ENCODE data around the gene ARAP3.

The ARAP3 gene

GRCh38 chr5:141655020-141655419, 27.0 kb downstream of the ARAP3 start:
- TF ChIP-seq CTCF (IDR thresholded peaks at IDR 0.05) = no peak
- H3K4me1 Mint-ChIP-seq = peaks cover 16% of the 10 kb centered on the region
- no peaks in the 10 kb centered on the region for H3K36me3 Mint-ChIP-seq (ENCODE audit: low read depth)
- DNase-seq = no peak
- no peak overlapping the region for H3K27ac Mint-ChIP-seq
- no peak overlapping the region for H3K4me3 Mint-ChIP-seq
- H3K27me3 Mint-ChIP-seq (ENCODE audit: low read depth, poor library complexity) = peaks cover 29% of the 10 kb centered on the region
- H3K9me3 Mint-ChIP-seq = no peaks in the 10 kb centered on the region

GRCh38 chr5:141654298-141654697, 27.7 kb downstream of the ARAP3 start:
- Mint-ChIP-seq H3K27me3 (ENCODE audit: low read depth, poor library complexity) (peaks cover 32% of the 10 kb centered on the region), H3K27ac (no peak overlapping the region), H3K4me1 (peaks cover 21% of the 10 kb centered on the region), H3K4me3 (no peak overlapping the region), H3K9me3 (no peaks in the 10 kb centered on the region), H3K36me3 (ENCODE audit: low read depth) (no peaks in the 10 kb centered on the region)
- DNase-seq = no peak
- TF ChIP-seq CTCF (IDR thresholded peaks at IDR 0.05) = no peak

- H3K27ac Mint-ChIP-seq = no peak overlapping the region
- peaks cover 34% of the 10 kb centered on the region for H3K27me3 Mint-ChIP-seq (ENCODE audit: low read depth, poor library complexity)
- no peaks in the 10 kb centered on the region for H3K36me3 Mint-ChIP-seq (ENCODE audit: low read depth)
- DNase-seq = no peak
- no peak for TF ChIP-seq CTCF (IDR thresholded peaks at IDR 0.05)
- H3K4me3 Mint-ChIP-seq = peak overlapping the region; percentile 61
- H3K9me3 Mint-ChIP-seq = no peaks in the 10 kb centered on the region
- peaks cover 21% of the 10 kb centered on the region for H3K4me1 Mint-ChIP-seq
Observed at GRCh38 chr5:141651728-141652105, 30.3 kb downstream of the ARAP3 start.

GRCh38 chr5:141650851-141651727, 30.9 kb downstream of the ARAP3 start, which contains the start of gene FCHSD1:
FCHSD1 (minus strand) TSS chr5:141651418; CDS start chr5:141651368, 50 bp downstream.
- H3K4me3 Mint-ChIP-seq = peak within 1 kb of the TSS; percentile 98
- H3K27ac Mint-ChIP-seq = no peak within 1 kb of the TSS
- H3K36me3 Mint-ChIP-seq (ENCODE audit: low read depth) = no peaks in the 10 kb centered on the region
- peak; percentile 95 for DNase-seq
- peaks cover 34% of the 10 kb centered on the region for H3K27me3 Mint-ChIP-seq (ENCODE audit: low read depth, poor library complexity)
- no peaks in the 10 kb centered on the region for H3K9me3 Mint-ChIP-seq
- peaks cover 21% of the 10 kb centered on the region for H3K4me1 Mint-ChIP-seq
- no peak for TF ChIP-seq CTCF (IDR thresholded peaks at IDR 0.05)

GRCh38 chr5:141649972-141650371, 32.1 kb downstream of the ARAP3 start:
- no peak for DNase-seq
- Mint-ChIP-seq H3K9me3 (no peaks in the 10 kb centered on the region), H3K4me3 (peak overlapping the region; percentile 98), H3K4me1 (peaks cover 21% of the 10 kb centered on the region), H3K36me3 (ENCODE audit: low read depth) (no peaks in the 10 kb centered on the region), H3K27me3 (ENCODE audit: low read depth, poor library complexity) (peaks cover 29% of the 10 kb centered on the region), H3K27ac (no peak overlapping the region)
- TF ChIP-seq CTCF (IDR thresholded peaks at IDR 0.05) = no peak
